Measurements from ENCODE around the gene CYYR1. TPM values are rescaled to one million over a fixed set of nuclear protein-coding genes. Genes with fewer than 3 reads are reported as not detected.

The CYYR1 gene
- total RNA-seq, 1 experiment from 2014 or later, result 13.6 TPM

DNA sequence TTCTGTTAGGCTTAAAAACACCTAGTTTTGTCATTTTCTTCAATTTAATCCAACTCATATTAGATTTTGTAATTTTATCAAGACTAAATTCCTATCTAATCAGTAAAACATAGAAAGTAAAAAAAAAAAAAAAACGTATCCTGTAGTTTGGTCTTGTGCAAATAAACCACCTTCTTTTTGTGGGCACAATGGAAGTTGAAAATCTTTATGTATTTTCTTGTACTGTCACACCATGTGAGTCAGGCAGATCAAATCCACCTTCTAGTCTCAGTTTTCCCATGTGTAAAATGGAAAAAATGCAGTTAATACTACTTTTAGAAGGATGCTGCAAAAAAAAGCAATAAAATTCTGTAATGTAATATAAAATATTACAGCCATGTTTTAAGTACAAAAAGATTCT lies 129.8 kb downstream of the CYYR1 start:
- peaks cover 0 to 4% of the 10 kb centered on the region in 2 experiments; a peak in 2 of 4 replicates for H3K4me1 Mint-ChIP-seq
- no peak overlapping the region for H3K18ac ChIP-seq (ENCODE audit: insufficient read length, low read depth, low read length)
- H3K4me1 ChIP-seq (ENCODE audit: insufficient read depth, low read length), result no peaks in the 10 kb centered on the region; the same call in 1 of the 2 replicates
- no peak for DNase-seq
- no peaks in the 10 kb centered on the region for H4K20me1 ChIP-seq (ENCODE audit: control insufficient read depth, insufficient read depth, insufficient read length)
- no peak overlapping the region for H2BK20ac ChIP-seq (ENCODE audit: low read depth, low read length, poor library complexity, severe bottlenecking)
- H3K27me3 ChIP-seq (ENCODE audit: insufficient read depth, low read length), result no peaks in the 10 kb centered on the region
- H3K14ac ChIP-seq (ENCODE audit: insufficient read depth, low read length), result no peak overlapping the region
- H2BK12ac ChIP-seq (ENCODE audit: insufficient read length, low read depth, low read length), result no peak overlapping the region
- H2BK5ac ChIP-seq (ENCODE audit: insufficient read length, low read length), result no peak overlapping the region
- no peak overlapping the region for H4K8ac ChIP-seq (replicated peaks; ENCODE audit: insufficient read length, low read depth, low read length)
- peaks cover 0 to 2% of the 10 kb centered on the region in 2 experiments; a peak in 2 of 5 replicates for H3K9me3 Mint-ChIP-seq
- no peak overlapping the region for H4K91ac ChIP-seq (ENCODE audit: insufficient read length, low read depth, low read length)
- H3K4me3 Mint-ChIP-seq, result no peak overlapping the region
- H3K79me2 ChIP-seq (ENCODE audit: insufficient read depth, low read length), result no peaks in the 10 kb centered on the region
- H2BK15ac ChIP-seq (ENCODE audit: low read depth, low read length), result no peak overlapping the region
- no peak for TF ChIP-seq CTCF (conservative IDR thresholded peaks at IDR 0.05)
- no peaks in the 10 kb centered on the region for H3K9me3 ChIP-seq (ENCODE audit: control insufficient read depth, low read depth, low read length)
- peaks cover 0 to 6% (median 0%) of the 10 kb centered on the region in 3 experiments; a peak in 4 of 7 replicates for H3K36me3 Mint-ChIP-seq (ENCODE audit: insufficient read depth in 1 of 3, low read depth in 3 of 3)
- no peak overlapping the region for H2BK120ac ChIP-seq (ENCODE audit: low read depth, low read length, poor library complexity, severe bottlenecking)
- H3K79me1 ChIP-seq (ENCODE audit: insufficient read depth, low read depth, low read length, poor library complexity, severe bottlenecking), result no peaks in the 10 kb centered on the region
- WGBS (ENCODE audit: extremely low coverage, insufficient read length, low lambda C conversion rate), result no CpG with 5 or more reads among the region's 1 CpG
- no peak overlapping the region for H3K56ac ChIP-seq (ENCODE audit: insufficient read length, low read depth, low read length)
- no peak overlapping the region for H3T11ph ChIP-seq (ENCODE audit: low read length)
- no peak overlapping the region for H3K4me2 ChIP-seq (ENCODE audit: insufficient read depth, insufficient read length, low read length)
- no peak overlapping the region for H3K23ac ChIP-seq (ENCODE audit: insufficient read length, low read depth, low read length)
- no peak overlapping the region for H2AK5ac ChIP-seq (ENCODE audit: insufficient read length, low read length)
- no peaks in the 10 kb centered on the region for H3K23me2 ChIP-seq (ENCODE audit: insufficient read length, low read depth, low read length, poor library complexity, severe bottlenecking)
- H3K27ac ChIP-seq (ENCODE audit: insufficient read length, low read depth, low read length), result no peak overlapping the region
- peaks cover 1% of the 10 kb centered on the region; the same call in 1 of the 2 replicates for H3K27me3 Mint-ChIP-seq (ENCODE audit: low read depth)
- H3K9ac ChIP-seq (ENCODE audit: extremely low read depth, insufficient read length, low read length), result no peak overlapping the region
- H2AFZ ChIP-seq (ENCODE audit: low read length), result no peak overlapping the region
- no peak overlapping the region for H3K4ac ChIP-seq (ENCODE audit: low read depth, low read length)
- no peak overlapping the region for H4K5ac ChIP-seq (ENCODE audit: insufficient read length, low read depth, low read length)
- no peak overlapping the region for H3K27ac Mint-ChIP-seq
